ENCODE results near the gene SPESP1. TPM values are rescaled to one million over a fixed set of nuclear protein-coding genes. Genes with fewer than 3 reads are reported as not detected.

SPESP1 gene
- polyA plus RNA-seq, 1 of the 3 experiments (the other 2 are of a cell fraction): not detected

DNA sequence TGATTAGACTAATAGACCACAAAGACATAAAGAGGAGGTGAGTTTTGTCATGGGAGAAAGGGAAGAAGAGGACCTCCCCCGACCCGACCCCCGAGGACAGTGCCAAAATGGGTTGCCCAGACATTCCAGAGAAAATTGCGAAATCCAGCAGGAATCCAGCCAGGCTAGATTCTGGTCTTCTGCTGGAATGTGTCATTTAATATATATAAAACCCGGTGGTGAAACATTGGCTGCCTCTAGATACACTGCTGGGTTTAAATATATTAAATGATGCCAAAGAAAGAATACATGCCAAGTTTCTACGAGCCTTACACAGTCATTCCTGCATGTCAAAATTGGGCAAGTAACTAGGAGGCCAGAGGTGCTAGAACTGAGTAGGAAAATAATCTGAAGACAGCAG is 45.3 kb upstream of the SPESP1 start:
- Histone ChIP-seq H3K4me1 (ENCODE audit: control insufficient read depth in 1 of 2, insufficient read depth in 2 of 2, low read depth in 1 of 2, low read length in 1 of 2) (no peaks in the 10 kb centered on the region), H3K79me2 (ENCODE audit: insufficient read depth) (no peaks in the 10 kb centered on the region), H3K27ac (ENCODE audit: low read depth in 2 of 2, low read length in 1 of 2) (no peak overlapping the region), H3F3A (replicated peaks; ENCODE audit: insufficient read depth) (no peaks in the 10 kb centered on the region), H3K27me3 (ENCODE audit: insufficient read depth) (no peaks in the 10 kb centered on the region; the same call in 1 of the 2 replicates), H3K9ac (no peak overlapping the region), H4K20me1 (ENCODE audit: insufficient read depth) (no peaks in the 10 kb centered on the region), H3K9me2 (no peaks in the 10 kb centered on the region), H3K4me2 (no peak overlapping the region), H3K4me3 (ENCODE audit: low read depth in 2 of 2, low read length in 1 of 2) (no peak overlapping the region), H3K9me3 (no peaks in the 10 kb centered on the region), H2AFZ (ENCODE audit: low read depth) (no peak overlapping the region), H3K36me3 (replicated peaks in 1 of 2; ENCODE audit: control insufficient read depth in 1 of 2, insufficient read depth in 2 of 2, low read length in 1 of 2) (no peaks in the 10 kb centered on the region)
- ChIA-PET CTCF (interaction anchor here (0.7 to 2.8 kb wide), 3 partner anchors 9 to 211 kb away, joined by 3 to 29 read pairs (median 4); no protein-coding TSS in a partner anchor), POLR2A (no interaction called here)
- no peak for DNase-seq
- TF ChIP-seq USF1 (IDR thresholded peaks at IDR 0.05; ENCODE audit: borderline replicate concordance, low read depth): no peak
- TF ChIP-seq, protein P1, sequence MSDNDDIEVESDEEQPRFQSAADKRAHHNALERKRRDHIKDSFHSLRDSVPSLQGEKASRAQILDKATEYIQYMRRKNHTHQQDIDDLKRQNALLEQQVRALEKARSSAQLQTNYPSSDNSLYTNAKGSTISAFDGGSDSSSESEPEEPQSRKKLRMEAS (IDR thresholded peaks at IDR 0.05; ENCODE audit: low read depth): no peak
- TF ChIP-seq EZH2phosphoT487 (IDR thresholded peaks at IDR 0.05; ENCODE audit: borderline replicate concordance, low read depth): no peak
- no peak for TF ChIP-seq TAF1 (IDR thresholded peaks at IDR 0.05; ENCODE audit: borderline replicate concordance, low read depth, low read length)
- TF ChIP-seq EP300 (IDR thresholded peaks at IDR 0.05; ENCODE audit: borderline replicate concordance in 1 of 2, low read depth in 1 of 2, low read length in 1 of 2): no peak
- TF ChIP-seq RXRA (IDR thresholded peaks at IDR 0.05; ENCODE audit: borderline replicate concordance, low read depth): no peak
- TF ChIP-seq SIN3A (IDR thresholded peaks at IDR 0.05; ENCODE audit: borderline replicate concordance, low read depth, low read length): no peak
- TF ChIP-seq NRF1 (IDR thresholded peaks at IDR 0.05; ENCODE audit: low read depth, low read length): no peak
- 33% methylated on average over 6 of the region's 6 CpGs for WGBS (ENCODE audit: low lambda C conversion rate)

GRCh38 chr15:68887120-68887519 is 43.2 kb upstream of the SPESP1 start:
- no peaks in the 10 kb centered on the region for H4K20me1 ChIP-seq (ENCODE audit: insufficient read depth)
- H3F3A ChIP-seq (replicated peaks; ENCODE audit: insufficient read depth): no peaks in the 10 kb centered on the region
- H2AFZ ChIP-seq (ENCODE audit: low read depth): no peak overlapping the region
- CTCF ChIA-PET: interaction anchor here (2.5 to 2.8 kb wide), 2 partner anchors 11 to 38 kb away, joined by 13 to 29 read pairs; no protein-coding TSS in a partner anchor
- 65% methylated on average over 3 of the region's 3 CpGs for WGBS (ENCODE audit: low lambda C conversion rate)
- no peaks in the 10 kb centered on the region for H3K36me3 ChIP-seq (replicated peaks in 1 of 2; ENCODE audit: control insufficient read depth in 1 of 2, insufficient read depth in 2 of 2, low read length in 1 of 2)
- no peaks in the 10 kb centered on the region for H3K79me2 ChIP-seq (ENCODE audit: insufficient read depth)
- no peak for DNase-seq
- no peaks in the 10 kb centered on the region for H3K4me1 ChIP-seq (ENCODE audit: control insufficient read depth in 1 of 2, insufficient read depth in 2 of 2, low read depth in 1 of 2, low read length in 1 of 2)
- POLR2A ChIA-PET: no interaction called here
- H3K4me2 ChIP-seq: no peak overlapping the region
- TF ChIP-seq POLR2AphosphoS5 (IDR thresholded peaks at IDR 0.05; ENCODE audit: low read depth, low read length) (no peak), EZH2phosphoT487 (IDR thresholded peaks at IDR 0.05; ENCODE audit: borderline replicate concordance, low read depth) (no peak), RXRA (IDR thresholded peaks at IDR 0.05; ENCODE audit: borderline replicate concordance, low read depth) (no peak)
- TF ChIP-seq, protein P1 (IDR thresholded peaks at IDR 0.05; ENCODE audit: low read depth): no peak
- H3K9me2 ChIP-seq: no peaks in the 10 kb centered on the region
- no peaks in the 10 kb centered on the region for H3K9me3 ChIP-seq
- H3K4me3 ChIP-seq (ENCODE audit: low read depth in 2 of 2, low read length in 1 of 2): no peak overlapping the region
- no peak overlapping the region for H3K9ac ChIP-seq
- no peak overlapping the region for H3K27ac ChIP-seq (ENCODE audit: low read depth in 2 of 2, low read length in 1 of 2)
- H3K27me3 ChIP-seq (ENCODE audit: insufficient read depth): peaks cover 3% of the 10 kb centered on the region; the same call in 1 of the 2 replicates
